22Rv1 (cell line): ENCODE measurements around the gene MAPT.

ENCODE experiments used
- H3K27ac ChIP-seq: fragments of 450-650 bp; 2 replicates; pipeline ENCODE4 v1.5.1; 2017
- ZFX ChIP-seq: fragments of 450-650 bp; IDR thresholded peaks from 2 replicates; pipeline ENCODE4 v1.6.1; 2017; ENCODE audit warnings: antibody characterized with exemption, borderline replicate concordance
- TF ChIP-seq, protein P1 (sequence below): fragments of 450-650 bp; IDR thresholded peaks from 2 replicates; pipeline ENCODE4 v1.5.1; 2017; ENCODE audit warnings: mild to moderate bottlenecking

Gene MAPT

DNA sequence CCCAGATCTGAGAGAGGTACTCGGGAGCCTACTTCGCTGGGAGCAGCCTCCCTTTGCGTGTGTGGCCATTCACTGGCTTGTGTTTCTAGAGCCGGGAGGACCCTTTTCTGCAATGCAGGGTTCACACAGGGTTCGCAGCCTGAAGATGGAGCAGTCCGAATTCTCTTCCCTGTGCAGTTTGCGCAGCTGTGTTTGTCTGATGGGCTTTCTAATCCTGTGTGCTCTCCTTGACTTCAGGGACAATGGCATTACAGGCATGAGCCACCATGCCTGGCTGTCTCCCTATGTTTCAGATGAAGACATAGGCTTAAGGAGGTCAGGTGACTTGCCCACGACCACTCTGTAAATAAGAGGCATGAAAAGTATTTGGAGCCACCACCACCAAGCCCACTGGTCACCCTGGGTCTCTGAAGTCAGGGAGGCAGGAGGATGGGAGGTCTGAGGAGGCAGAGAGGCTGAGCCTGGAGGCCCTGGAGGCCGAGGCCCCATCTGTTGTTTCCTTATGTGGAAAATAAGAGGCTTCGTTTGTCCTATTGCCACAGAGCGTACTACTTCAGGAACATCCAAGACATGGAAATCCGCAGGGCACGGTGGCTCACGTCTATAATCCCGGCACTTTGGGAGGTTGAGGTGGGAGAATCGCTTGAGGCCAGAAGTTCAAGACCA is 99.7 kb downstream of the MAPT start:
- TF ChIP-seq, protein P1, sequence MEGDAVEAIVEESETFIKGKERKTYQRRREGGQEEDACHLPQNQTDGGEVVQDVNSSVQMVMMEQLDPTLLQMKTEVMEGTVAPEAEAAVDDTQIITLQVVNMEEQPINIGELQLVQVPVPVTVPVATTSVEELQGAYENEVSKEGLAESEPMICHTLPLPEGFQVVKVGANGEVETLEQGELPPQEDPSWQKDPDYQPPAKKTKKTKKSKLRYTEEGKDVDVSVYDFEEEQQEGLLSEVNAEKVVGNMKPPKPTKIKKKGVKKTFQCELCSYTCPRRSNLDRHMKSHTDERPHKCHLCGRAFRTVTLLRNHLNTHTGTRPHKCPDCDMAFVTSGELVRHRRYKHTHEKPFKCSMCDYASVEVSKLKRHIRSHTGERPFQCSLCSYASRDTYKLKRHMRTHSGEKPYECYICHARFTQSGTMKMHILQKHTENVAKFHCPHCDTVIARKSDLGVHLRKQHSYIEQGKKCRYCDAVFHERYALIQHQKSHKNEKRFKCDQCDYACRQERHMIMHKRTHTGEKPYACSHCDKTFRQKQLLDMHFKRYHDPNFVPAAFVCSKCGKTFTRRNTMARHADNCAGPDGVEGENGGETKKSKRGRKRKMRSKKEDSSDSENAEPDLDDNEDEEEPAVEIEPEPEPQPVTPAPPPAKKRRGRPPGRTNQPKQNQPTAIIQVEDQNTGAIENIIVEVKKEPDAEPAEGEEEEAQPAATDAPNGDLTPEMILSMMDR = no peak
- no peak for TF ChIP-seq ZFX
- no peak overlapping the region for H3K27ac ChIP-seq

DNA sequence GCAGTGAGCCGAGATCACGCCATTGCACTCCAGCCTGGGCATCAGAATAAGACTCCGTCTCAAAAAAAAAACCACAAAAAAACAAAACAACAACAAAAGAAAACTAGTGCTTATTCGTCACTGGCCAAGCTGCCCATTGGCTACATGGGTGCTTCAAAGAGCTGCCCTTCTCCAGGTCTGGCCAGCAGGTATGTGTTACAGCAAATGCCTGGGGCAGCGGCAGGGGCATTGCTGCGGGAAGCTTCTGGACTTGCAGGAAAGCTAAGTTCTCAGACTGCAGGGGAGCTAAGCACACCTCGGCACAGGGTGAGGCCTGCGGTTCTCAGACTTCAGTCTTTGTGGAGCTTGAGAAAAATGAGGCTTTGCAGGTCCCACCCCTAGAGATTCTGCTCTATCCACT is 100.6 kb downstream of the MAPT start:
- no peak for TF ChIP-seq ZFX
- TF ChIP-seq, protein P1 = no peak
- no peak overlapping the region for H3K27ac ChIP-seq

- TF ChIP-seq, protein P1 = no peak
- TF ChIP-seq ZFX = no peak
- H3K27ac ChIP-seq = no peak overlapping the region
These were observed 101.4 kb downstream of the MAPT start for GRCh38 chr17:45995627-45996270.

- H3K27ac ChIP-seq = no peak overlapping the region
- no peak for TF ChIP-seq ZFX
These were observed 102.1 kb downstream of the MAPT start for GRCh38 chr17:45996282-45996937.

GRCh38 chr17:45997166-45997565 is 102.8 kb downstream of the MAPT start:
- no peak overlapping the region for H3K27ac ChIP-seq
- TF ChIP-seq, protein P1 = no peak
- no peak for TF ChIP-seq ZFX

DNA sequence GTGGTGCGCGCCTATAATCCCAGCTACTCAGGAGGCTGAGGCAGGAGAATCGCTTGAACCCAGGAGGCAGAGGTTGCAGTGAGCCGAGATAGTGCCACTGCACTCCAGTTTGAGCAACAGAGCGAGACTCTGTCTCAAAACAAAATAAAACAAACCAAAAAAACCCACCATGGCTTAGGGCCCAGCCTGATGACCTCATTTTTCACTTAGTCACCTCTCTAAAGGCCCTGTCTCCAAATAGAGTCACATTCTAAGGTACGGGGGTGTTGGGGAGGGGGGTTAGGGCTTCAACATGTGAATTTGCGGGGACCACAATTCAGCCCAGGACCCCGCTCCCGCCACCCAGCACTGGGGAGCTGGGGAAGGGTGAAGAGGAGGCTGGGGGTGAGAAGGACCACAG is 103.3 kb downstream of the MAPT start:
- H3K27ac ChIP-seq = no peak overlapping the region
- TF ChIP-seq ZFX = no peak
- TF ChIP-seq, protein P1 = no peak

DNA sequence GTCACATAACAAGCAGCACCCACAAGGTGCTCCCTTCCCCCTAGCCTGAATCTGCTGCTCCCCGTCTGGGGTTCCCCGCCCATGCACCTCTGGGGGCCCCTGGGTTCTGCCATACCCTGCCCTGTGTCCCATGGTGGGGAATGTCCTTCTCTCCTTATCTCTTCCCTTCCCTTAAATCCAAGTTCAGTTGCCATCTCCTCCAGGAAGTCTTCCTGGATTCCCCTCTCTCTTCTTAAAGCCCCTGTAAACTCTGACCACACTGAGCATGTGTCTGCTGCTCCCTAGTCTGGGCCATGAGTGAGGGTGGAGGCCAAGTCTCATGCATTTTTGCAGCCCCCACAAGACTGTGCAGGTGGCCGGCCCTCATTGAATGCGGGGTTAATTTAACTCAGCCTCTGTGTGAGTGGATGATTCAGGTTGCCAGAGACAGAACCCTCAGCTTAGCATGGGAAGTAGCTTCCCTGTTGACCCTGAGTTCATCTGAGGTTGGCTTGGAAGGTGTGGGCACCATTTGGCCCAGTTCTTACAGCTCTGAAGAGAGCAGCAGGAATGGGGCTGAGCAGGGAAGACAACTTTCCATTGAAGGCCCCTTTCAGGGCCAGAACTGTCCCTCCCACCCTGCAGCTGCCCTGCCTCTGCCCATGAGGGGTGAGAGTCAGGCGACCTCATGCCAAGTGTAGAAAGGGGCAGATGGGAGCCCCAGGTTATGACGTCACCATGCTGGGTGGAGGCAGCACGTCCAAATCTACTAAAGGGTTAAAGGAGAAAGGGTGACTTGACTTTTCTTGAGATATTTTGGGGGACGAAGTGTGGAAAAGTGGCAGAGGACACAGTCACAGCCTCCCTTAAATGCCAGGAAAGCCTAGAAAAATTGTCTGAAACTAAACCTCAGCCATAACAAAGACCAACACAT is 104.9 kb downstream of the MAPT start, which contains the start of gene STH:
STH (plus strand) TSS at position 264 of the 913 bp plus-strand sequence; CDS start at position 294, 30 bp downstream.
- TF ChIP-seq, protein P1 = no peak
- TF ChIP-seq ZFX = no peak

More for the DNA sequence above, 104.9 kb downstream of the MAPT start, which contains the start of gene STH:
- H3K27ac ChIP-seq = no peak within 1 kb of the TSS
